HUDEP-2 (cell line): Measurements from ENCODE around the gene SATB1.
A peak's percentile ranks its signal among the peaks of the same experiment; 100 is the strongest.

ENCODE experiments used
- DNase-seq, 76 experiments: peaks; one replicate each; lab custom pipeline; 2025; ENCODE audit not compliant: unreplicated experiment in 76 of 76; lab: John Stamatoyannopoulos, UW

Gene SATB1

DNA sequence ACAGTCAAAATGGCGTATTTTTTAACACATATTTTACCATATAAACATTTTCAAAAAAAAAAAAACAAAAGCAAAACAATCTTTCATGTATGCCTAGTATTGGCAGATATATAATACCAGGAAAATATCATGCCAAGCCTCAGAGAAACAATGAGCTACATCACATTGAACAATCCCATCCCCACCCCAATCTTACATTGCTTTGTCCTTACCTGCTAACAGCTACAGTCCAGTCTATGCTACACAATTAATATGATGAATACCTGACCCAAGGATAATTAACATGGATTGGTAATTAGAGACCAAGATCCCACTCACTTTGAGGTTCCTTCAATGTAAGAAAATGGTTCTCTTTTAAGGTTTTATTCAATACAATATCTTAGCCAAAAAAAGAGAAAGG lies 7.6 kb upstream of the SATB1 start:
- no peak for DNase-seq

DNA sequence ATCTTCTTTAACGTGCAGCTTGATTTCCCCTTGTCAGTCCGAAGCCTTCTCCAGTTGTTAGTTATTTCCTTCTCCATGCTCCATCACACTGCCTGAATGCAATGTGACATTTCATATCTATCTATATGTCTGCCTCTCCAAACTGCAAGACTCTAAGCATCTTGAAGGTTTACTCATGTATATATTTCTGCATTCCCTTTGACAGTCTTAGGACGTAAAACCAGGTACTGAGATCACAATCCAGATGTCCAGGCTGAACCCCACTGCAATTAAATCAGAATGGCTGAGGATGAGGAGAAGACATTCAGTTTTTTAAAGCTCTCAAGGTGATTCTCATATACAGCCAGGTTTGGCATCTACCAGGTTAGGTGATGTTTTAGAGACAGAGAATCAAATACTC lies 6.1 kb upstream of the SATB1 start:
- DNase-seq = no peak

DNA sequence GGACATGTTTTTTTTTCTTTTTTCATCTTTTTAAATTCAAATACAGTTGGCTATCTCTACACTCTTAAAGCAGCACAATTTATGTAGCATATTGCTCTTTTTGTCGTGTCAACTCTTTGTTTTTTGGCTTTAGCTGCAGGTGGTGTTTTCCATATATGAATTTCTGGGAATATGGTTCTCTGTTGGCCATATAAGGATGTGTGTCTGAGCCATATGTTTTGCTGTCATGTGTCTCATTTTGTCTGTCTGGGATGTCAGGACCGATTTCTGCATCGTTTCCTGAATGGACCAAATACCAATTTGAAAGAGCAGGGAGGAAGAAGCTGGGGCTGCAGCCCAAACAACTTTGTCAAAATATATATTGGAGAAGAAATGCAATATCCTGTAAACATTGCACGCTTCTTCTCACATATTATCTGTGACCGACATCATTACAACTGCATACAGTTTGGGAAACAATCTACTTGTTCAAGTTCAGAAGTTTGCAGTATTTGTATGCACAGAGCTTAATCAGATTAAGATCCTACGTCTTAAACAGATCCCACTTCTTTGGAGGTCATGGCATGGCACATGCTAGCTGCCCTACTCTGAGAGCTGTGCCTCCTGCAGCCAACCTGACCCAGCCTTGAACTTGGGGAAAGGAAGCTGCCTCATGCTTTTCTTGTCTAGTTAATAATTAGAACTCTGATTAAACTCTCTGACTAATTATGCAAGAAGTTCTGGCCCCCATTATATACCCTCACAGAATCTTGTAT lies 4.0 kb upstream of the SATB1 start:
- no peak for DNase-seq

DNA sequence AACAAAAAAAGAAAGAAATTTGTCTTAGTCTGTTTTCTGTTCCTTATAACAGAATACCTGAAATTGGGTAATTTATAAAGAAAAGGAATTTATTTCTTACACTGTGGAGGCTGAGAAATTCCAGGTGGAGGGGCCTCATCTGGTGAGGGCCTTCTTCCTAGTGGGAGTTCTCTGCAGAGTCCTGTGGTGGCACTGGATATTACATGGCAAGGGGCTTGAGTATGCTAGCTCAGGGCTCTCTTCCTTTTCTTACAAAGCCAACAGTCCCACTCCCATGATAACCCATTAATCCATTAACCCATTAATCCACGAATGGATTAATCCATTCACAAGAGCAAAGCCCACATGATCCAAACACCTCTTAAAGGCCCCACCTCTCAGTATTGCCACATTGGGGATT lies 2.9 kb upstream of the SATB1 start:
- DNase-seq = no peak

DNA sequence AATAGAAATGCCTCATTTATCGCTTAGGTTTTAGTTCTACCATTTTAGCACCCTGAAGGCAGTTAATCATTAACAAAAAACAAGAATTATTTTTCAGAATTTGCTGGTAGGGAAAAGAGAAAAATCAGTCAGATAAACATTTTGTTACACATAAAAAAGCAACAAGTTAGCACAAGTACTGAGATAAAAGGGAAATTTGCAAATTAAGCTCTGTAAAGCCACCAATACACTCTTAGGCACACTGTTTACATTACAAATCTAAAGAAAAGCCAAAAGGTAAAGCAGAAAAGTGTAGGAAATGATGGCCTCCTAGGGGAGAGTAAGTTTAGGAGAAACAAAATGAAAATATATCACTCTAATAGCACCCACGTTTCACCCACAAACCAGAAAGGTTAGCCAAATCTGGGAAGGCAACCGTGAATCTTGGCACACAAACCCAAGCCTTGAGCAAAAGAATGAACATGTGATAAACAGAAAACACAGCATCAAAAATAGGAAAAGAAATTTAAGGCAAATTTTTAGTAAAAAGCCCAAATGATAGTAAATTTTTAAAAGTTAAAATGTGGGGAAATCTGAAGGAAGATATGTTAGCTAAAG lies 1.6 kb upstream of the SATB1 start:
- no peak for DNase-seq

DNA sequence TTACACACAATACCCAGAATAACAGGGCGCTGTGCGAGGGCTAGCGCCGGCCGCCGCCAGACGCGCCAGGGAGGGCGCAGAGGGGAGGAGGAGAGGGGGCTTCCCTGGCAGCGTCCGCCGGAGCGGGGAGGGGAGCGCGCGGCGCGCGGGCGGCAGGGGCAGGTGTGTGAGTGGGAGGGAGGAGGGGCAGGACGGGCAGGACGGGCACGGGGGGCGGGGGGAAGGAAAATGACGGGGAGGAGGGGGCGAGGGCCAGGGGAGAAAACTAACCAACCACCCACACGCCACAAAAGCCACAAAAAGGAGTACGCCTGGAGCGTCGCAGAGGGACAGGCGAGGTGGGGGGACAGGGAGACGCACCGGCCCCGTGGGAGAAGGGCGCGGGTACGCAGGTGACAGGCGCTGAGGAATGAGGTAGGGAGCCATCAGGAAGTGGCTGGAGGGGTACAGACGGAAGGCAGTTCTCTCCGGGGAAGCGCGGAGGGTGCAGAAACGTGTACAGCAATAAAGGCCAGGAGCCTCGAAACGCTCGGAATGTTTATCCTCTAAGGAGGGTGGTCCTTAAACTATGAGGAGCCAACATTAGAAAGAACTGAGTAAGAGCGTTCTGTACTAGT lies 610 bp upstream of the SATB1 start:
- peak in 4 of 76 experiments; percentile 6 to 33 (median 19) for DNase-seq

DNA sequence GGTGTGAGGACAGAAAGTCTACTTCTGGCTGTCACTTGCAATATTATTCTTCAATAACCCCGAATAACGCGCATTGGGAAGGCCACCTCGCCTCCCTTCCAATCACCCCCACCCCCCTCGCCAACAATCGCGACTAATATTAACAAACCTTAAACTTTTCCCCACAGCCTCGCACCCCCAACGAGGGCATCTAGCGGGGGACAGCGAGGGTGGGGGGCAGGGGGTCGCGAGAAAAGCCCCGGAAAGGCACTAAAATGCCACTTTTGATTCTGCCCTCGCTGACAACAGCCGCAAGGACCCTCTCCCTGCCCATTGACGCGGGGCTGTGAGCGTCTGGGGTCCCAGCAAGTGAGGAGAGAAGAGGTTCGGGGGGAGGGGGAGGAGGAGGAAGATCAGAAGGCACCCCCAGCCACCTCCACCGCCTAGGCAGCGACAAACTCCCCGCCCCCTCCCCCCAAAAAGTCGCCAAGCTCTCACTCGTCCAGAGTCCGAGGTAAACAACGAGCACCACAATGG lies 868 bp downstream of the SATB1 start:
- DNase-seq = no peak

DNA sequence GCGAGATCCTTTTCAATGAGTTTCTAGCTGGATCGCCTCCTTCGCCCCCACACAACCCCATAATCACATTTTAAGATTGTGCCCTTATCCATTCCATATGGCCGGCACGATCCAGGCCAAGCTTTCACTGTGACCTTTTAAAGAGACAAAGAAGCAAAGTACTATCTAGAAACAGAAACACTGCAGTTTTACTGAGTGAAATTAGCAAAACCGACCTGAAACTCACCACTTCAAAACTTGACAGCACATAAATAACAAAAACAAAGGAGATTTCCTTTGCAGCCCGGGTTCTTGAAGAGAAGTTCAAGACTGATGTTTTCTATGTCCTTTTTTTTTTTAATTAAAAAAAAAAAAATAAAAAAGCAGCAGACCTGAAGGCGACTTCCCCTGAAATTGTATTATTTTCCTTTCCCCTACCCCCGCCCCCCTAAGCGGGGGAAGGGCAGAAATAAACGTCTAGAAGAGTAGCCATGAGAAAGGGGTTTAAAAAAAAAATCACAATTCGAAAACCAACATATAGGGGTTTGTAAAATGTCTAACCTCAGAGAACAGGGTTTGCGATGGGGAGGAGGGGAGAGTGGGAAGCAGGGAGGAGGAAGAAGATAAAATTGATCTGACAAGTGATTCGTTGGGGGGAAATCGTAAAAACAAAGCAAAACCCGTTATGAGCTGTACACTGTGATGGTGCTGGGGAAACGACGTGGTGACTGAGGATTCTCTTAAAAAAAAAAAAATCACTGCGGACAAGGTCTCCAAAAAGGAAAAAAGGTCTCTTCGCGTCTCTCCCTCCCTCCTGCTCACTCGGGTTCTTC lies 1.5 kb downstream of the SATB1 start:
- DNase-seq = peak in 12 of 76 experiments; percentile 2 to 33 (median 14)

DNA sequence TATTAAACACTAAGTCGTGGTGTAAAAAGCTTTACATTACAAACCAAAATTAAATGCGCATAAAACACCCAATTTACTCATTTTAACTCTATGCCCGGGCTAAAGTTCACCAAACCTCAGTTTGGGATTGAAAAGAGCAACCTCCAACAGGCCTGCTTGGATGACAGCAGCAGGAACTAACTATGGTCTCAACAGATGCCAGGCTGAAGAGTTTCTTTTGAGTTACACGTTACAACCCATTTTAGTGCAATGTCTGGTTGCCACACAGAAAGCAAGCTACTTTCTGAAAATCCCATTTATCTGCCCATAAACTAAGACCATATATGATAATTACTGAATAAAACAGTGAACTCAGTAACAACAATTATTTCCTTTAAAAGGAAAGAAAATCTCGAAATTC lies 2.2 kb downstream of the SATB1 start:
- DNase-seq = no peak

DNA sequence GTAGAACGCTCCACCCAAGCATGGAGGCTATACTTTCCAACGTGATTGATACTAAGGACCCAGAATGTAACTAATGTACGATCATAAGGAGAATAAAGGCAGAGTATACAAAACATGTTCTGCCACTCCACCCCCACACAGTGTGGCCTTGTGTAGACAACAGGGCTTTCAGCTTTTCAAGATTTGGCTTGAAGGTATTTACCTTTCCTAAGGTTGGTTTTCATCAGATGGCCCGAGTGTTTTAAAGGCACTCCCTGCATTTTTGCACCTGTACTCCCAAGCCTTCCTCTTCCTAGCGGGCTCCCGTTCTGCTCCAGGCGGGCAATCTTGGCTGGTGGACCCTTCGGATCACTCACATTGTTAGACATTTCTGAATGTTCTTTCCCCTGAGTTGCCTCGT lies 4.6 kb downstream of the SATB1 start:
- DNase-seq = no peak

DNA sequence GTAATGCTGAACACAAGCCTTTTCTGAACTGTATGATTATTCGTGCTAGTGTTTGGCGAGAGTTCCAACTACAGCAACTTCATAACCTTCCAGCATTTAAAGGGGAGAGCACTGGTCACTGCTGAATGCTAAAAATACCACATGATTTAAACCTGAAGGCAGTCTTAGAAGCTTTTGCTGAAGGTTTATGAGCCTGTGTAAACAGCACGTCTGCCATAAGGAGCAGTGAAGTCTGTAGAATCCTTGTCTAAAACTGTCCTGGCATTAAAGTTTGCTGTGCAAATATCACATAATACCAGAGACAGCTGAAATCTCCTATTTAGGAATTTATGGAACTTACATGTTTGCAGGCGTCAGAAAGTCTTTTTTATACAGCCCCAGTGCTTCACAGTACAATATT lies 5.9 kb downstream of the SATB1 start:
- DNase-seq = no peak

DNA sequence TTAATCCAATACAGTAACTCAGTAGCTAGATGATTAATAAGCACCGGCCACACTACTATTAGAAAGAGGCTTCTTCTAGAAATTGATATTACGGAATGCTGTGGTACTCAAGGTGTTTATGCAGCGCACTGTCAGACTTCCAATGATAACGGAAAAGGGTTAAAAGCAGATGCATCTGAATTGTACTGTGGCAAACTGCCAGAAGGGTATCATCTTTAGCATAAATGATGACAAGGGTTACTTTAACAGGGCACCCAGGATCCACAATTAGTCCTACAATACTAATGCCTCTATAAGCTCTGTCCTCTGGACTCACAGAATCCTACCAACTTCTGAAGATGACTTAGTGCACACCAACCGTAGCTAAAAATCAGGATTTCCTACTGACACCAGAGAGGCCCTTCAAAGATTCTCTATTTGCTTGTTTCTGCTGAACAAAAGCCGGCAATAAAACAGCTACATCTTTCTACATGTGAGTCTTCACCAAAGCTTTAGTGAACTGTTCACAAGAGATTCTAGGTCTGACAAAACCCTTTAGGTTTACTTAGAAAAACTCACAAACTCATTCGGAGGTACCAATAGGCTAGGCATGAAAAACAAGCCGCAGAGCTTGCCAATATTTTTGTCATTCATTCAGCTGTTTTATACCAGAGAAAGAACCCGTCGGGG lies 7.1 kb downstream of the SATB1 start:
- no peak for DNase-seq

DNA sequence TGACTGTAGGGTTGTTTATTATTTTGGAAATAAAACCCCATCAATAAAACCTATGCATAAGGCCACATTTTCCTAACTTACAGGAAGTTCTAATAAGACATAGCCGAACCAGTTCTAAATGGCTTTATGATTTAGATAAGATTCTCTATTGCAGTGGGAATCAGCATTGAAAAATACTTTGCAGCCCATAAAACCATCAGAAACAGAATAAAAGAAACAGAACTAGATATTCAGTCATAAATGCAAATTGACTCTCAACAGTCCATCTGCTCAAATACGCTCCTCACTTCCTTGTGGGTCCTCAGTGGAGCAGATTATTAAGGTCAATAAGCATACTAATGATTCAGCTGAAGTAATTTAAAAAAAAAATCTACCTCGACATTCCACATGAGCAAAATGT lies 8.8 kb downstream of the SATB1 start:
- DNase-seq = no peak

DNA sequence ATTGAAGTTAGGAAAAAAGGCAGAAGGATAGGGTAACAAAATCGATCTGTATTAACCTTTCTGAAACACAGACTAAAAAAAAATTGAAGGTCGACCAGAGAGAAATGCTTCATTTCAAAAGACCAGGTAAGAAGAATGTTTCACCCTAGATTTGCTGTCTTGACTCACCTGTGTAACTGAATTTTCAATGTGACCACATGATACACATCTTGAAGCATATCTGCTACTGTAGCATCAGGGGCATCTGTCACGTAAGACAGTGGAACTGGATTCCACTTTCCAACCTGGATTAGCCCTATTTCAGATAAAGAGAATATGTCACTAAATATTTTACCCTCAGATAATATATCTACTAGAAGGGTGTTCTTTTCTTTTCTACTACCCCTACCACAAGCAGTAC lies 9.3 kb downstream of the SATB1 start:
- no peak for DNase-seq

DNA sequence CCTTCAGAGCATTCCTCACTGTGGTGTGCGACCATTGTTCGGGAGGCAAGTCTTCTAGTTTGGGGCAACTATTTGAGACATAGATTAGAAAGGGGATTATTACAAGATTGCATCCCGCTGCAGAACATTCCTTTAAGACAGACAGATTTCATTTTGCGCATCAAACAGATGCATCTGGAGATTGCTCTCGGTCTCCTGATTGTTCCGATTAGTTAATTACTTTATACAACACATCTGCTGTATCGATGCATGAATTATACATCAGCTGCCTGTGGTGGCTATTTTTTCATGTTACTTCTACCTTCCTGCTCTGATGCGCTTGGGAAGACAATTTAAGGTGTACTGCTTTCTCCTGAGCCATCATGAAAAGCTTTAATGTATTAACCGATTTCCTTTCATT lies 10.0 kb downstream of the SATB1 start:
- no peak for DNase-seq

DNA sequence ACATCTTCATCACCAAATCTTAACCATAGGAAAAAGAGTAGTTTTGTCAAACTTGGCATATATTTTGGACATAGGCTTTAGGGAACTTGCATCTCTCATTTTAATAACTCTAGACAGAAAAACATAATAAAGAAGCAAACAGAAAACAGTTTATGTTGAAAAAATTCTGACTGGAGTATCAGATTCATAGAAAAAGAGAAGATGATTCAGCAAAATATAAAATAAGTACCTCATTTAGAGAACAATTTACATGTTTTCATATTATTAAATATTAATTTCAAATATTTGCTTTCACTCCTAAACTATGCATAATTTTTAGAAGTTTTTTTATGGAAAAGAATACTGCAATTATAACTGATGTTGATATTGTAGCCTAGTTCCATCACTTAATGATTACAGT lies 12.5 kb downstream of the SATB1 start:
- no peak for DNase-seq

DNA sequence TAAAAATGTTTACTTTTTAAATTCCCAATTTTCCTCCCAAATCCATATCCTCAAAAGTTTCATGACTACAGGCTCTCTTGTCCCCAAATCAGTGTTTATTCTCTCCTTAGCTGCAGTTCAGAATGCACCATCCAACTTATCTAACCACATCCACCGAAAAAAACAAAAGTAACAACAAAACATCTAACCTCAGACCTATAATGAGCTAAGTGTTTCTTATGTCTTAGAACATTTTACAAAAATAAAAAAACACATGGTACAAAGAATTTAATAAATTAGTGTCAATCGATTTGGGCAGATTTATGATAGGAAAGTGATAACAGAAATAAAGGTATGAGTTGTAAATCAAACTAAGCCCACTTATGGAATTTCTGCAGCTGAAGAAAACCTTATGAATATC lies 13.6 kb downstream of the SATB1 start:
- no peak for DNase-seq

DNA sequence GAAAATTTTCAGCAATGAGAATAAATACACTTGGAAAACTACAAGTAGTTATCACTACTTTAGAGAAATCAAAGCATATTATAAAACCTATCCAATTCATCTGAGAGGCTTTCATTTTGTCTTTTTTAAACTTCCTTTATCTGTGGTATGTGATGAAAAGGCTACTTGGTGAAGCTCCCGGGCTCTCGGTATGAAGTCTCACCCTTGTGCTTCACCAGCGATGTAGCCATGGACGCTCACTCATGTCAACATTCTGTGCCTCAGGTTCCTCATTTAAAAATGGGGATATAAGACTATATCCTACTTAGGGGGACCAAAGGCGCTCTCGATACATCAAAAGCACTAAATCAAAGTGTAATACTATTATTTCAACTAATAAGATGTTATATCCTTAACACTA lies 14.9 kb downstream of the SATB1 start:
- no peak for DNase-seq

DNA sequence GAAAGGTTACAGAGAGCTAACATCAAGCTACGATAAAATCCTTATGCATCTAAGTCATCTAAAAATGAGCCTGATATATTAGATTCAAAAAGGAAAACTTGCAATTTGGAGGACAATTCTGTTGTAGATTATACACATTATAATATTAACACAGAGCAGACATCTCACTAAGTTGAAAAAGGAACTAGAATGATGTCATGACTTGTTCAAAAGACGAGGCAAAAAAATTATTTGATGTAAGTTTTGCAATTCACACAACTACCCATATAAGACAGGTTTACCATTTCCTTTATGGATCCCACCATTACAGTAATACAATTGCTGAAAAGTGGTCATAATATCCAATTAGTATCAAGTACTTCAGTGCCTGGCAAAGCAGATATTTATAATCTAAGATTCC lies 15.9 kb downstream of the SATB1 start:
- no peak for DNase-seq

DNA sequence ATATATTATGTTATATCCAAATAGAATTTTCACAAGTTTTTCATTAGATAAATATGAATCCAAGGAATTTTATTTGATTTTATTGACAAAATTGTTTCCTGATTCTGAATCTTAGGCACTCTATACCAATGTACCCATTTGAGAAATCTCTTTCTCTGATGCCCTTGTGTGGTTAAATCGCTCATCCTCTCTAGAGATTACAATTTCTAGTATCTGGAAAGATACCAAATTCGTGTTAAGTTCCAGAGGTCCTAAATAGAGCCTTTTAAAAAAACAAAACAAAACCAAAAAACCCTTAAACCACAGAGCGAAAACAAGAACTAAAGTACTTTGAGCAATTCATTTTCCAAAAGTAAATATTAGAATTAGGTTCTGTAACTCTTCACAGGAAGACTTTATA lies 20.0 kb downstream of the SATB1 start:
- no peak for DNase-seq

DNA sequence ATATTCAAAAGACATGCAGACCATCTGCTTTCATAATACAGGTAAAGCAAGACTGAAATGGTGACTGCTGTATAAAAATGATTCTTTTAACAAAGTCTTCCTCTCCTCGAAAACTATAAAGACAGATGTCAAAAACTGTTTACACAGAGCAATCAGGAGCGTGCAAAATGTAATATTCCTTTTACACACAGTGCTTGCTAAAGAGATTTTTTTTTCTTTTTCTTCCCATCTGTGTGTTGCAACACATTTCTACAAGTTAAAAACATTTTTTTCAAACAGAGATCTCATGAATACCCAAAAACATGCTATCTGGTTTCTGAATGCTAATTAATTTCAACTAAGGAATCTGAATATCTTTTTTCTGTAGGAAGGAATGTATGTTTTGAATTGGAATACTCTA lies 22.1 kb downstream of the SATB1 start:
- no peak for DNase-seq
